Measurements from ENCODE around the gene PRRT3. TPM values are rescaled to one million over a fixed set of nuclear protein-coding genes. Genes with fewer than 3 reads are reported as not detected.
A peak's percentile ranks its signal among the peaks of the same experiment; 100 is the strongest.

Gene PRRT3
- total and polyA plus RNA-seq, 2 experiments from 2014 or later: 11.0 to 13.6 TPM

DNA sequence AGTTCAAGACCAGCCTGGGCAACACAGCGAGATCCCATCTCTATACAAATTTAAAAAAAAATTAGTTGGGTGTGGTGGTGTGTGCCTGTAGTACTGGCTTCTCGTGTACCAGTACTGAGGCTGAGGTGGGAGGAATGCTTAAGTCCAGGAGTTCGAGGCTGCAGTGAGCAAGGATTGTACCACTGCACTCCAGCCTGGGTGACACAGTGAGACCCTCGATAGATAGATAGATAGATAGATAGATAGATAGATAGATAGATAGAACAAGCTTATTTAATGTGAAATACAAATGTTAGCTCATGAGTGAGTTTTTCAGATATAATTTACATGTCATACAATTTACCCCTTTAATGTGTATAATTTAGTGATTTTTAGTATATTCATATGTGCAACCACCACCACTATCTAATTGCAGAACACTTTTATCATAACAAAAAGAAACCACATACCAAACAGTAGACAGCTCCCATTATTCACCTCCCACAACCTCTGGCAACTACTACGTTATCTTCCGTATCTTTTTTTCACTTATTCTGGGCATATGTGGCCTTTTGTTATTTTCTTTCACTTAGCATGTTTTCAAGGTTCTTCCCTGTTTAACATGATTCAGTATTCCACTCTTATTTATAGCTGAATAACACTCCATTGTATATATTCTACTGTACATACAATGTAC, 13.1 kb upstream of the PRRT3 start:
- H3K4me1 ChIP-seq (ENCODE audit: low read depth): no peaks in the 10 kb centered on the region
- peaks cover 36% of the 10 kb centered on the region for H3K36me3 ChIP-seq
- no peak overlapping the region for H3K27ac ChIP-seq
- DNase-seq (ENCODE audit: low read depth in 1 of 2, low spot score in 1 of 2): no peak
- H3K27me3 ChIP-seq: no peaks in the 10 kb centered on the region
- H3K4me3 ChIP-seq: no peak overlapping the region
- no peaks in the 10 kb centered on the region for H3K9me3 ChIP-seq (ENCODE audit: low read depth)
- TF ChIP-seq CTCF (IDR thresholded peaks at IDR 0.05; ENCODE audit: low read depth, low read length): no peak

DNA sequence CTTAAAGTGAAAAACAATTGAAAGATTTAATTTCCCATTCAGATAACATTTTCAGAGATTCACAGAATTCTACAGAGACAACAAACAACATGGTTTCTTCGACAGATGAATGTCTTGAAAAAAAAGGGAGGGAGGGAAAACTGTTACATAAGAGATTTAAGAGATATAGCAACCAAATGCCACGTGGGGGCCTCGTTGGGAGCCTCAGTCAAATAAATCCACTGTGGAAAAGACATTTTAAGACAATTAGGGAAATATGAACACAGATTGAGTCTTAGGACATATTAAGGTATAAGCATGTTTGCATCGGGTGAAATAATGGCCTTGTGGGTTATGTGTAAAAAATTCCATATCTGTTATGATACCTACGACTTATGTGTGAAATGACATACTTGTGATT, 5.0 kb upstream of the PRRT3 start:
- no peak for DNase-seq (ENCODE audit: low read depth in 1 of 2, low spot score in 1 of 2)
- Histone ChIP-seq H3K4me1 (ENCODE audit: low read depth) (peaks cover 11% of the 10 kb centered on the region), H3K27me3 (no peaks in the 10 kb centered on the region), H3K9me3 (ENCODE audit: low read depth) (no peaks in the 10 kb centered on the region), H3K27ac (no peak overlapping the region), H3K36me3 (peaks cover 3% of the 10 kb centered on the region), H3K4me3 (no peak overlapping the region)
- TF ChIP-seq CTCF (IDR thresholded peaks at IDR 0.05; ENCODE audit: low read depth, low read length): peak; percentile 2

DNA sequence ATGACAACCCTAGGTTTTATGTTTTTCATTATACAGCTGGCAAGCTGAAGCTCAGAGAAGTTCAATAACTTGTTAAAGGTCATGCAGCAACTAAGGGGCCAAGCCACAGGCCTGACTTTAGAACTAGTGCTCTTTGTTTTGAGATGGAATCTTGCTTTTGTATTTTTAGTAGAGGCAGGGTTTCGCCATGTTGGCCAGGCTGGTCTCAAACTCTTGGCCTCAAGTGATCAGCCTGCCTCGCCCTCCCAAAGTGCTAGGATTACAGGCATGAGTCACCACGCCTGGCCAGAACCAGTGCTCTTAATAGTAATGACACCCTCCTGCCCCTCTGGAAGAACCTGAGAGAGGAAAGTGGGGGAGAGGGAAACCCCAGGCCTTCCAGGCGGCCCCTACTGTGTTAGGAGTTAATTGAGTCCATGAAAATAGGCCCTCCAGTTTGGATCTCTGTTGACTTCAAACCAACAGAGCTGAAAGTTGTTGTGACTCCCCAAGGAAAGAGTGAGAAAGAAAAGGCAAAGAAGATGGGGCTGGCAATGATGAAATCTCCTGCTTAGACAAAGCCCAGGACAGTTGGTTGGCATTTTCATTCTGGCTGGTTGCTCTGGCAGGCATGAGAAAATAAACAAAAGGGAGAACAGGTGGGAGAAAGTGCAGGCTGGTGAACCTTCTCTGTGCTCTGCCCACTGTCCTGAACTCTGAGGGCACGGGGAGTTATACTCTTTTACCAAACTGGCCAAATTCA, 3.6 kb upstream of the PRRT3 start:
- H3K9me3 ChIP-seq (ENCODE audit: low read depth): no peaks in the 10 kb centered on the region

GRCh38 chr3:9955067-9955502, 2.9 kb upstream of the PRRT3 start:
- Histone ChIP-seq H3K9me3 (ENCODE audit: low read depth) (no peaks in the 10 kb centered on the region), H3K4me1 (ENCODE audit: low read depth) (peaks cover 11% of the 10 kb centered on the region), H3K27ac (peak overlapping the region; percentile 57), H3K4me3 (no peak overlapping the region), H3K36me3 (no peaks in the 10 kb centered on the region), H3K27me3 (no peaks in the 10 kb centered on the region)
- DNase-seq (ENCODE audit: low read depth in 1 of 2, low spot score in 1 of 2): peak; percentile 41 to 78
- no peak for TF ChIP-seq CTCF (IDR thresholded peaks at IDR 0.05; ENCODE audit: low read depth, low read length)

More for the DNA sequence above, 3.6 kb upstream of the PRRT3 start:
- H3K4me1 ChIP-seq (ENCODE audit: low read depth): peaks cover 11% of the 10 kb centered on the region
- no peak overlapping the region for H3K27ac ChIP-seq
- TF ChIP-seq CTCF (IDR thresholded peaks at IDR 0.05; ENCODE audit: low read depth, low read length): no peak
- DNase-seq (ENCODE audit: low read depth in 1 of 2, low spot score in 1 of 2): no peak
- no peaks in the 10 kb centered on the region for H3K36me3 ChIP-seq
- no peak overlapping the region for H3K4me3 ChIP-seq
- no peaks in the 10 kb centered on the region for H3K27me3 ChIP-seq

GRCh38 chr3:9951598-9951961, 628 bp downstream of the PRRT3 start:
- no peaks in the 10 kb centered on the region for H3K9me3 ChIP-seq (ENCODE audit: low read depth)
- no peaks in the 10 kb centered on the region for H3K27me3 ChIP-seq
- DNase-seq (ENCODE audit: low read depth in 1 of 2, low spot score in 1 of 2): no peak
- H3K36me3 ChIP-seq: no peaks in the 10 kb centered on the region
- peaks cover 11% of the 10 kb centered on the region for H3K4me1 ChIP-seq (ENCODE audit: low read depth)
- H3K27ac ChIP-seq: no peak overlapping the region
- TF ChIP-seq CTCF (IDR thresholded peaks at IDR 0.05; ENCODE audit: low read depth, low read length): no peak
- peak overlapping the region; percentile 56 for H3K4me3 ChIP-seq
